NCI-H187 (cell line): ENCODE measurements around the gene TMX2.
A peak's percentile ranks its signal among the peaks of the same experiment; 100 is the strongest.
"Not testable (repeated sequence)": the region's sequence is repeated elsewhere in the genome, so short reads cannot be mapped to it uniquely, and the experiment has no call there.

ENCODE experiments used
- DNase-seq, 2 experiments: peaks; one replicate each; lab custom pipeline; 2025; lab: John Stamatoyannopoulos, UW

The TMX2 gene

GRCh38 chr11:57713835-57714234 is 1.4 kb downstream of the TMX2 start:
- no peak for DNase-seq

GRCh38 chr11:57716726-57717125 is 4.3 kb downstream of the TMX2 start:
- DNase-seq: not testable (repeated sequence)

DNA sequence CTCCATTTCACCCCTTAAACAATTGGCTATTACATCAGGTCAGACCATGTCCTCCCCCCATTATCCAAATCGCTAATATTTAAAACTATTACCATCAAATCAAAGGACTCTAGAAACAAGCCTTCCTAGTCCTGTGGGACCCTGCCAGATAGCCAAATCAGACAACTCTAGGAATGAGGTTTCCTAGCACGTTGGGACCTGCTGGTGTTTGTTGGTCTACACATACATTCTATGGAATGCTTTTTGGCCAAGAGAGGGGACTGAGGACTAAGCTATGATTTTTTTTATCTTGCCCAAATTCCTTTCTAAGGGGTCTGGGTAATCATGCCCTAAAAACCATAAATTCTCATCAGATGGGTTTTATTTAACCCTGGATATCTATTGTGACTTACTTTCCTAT is 14.8 kb downstream of the TMX2 start:
- no peak for DNase-seq

- no peak for DNase-seq
These were observed 16.4 kb downstream of the TMX2 start for GRCh38 chr11:57728829-57729228.

GRCh38 chr11:57729479-57729878 is 17.1 kb downstream of the TMX2 start:
- DNase-seq: no peak

- no peak for DNase-seq
These were observed 20.3 kb downstream of the TMX2 start for GRCh38 chr11:57732661-57733060.

DNA sequence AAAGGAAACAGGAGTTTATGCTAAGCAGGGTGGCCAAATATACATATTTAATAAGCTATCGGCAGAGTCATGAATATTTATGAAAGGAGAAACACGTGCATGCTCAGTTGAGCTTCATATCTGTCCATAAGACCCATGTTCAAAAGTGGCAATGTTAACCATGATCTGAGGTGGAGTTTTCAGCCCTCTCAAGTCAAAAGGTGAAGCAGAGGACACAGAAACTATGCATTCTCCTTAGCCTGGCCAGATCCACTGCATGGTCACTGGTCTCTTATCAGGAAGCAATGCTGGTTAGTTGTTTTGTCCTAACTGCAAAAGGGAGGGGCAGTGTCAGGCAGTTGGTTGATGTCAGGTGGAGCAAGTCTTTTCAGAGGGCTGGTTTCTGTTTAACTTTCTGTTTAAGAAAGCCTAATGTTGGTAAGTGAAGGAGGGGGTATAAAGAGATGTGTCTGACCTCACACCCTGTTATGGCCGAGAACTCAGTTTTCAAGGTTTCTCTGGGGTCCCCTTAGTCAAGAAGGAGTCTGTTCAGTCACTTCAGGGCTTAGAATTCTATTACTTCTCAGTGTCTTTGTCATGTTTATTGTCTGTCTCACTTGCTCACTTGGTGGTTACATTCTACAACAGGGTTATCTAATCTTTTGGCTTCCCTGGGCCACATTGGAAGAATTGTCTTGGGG is 23.4 kb downstream of the TMX2 start:
- no peak for DNase-seq

- DNase-seq: peak; percentile 82 to 83
These were observed 29.0 kb downstream of the TMX2 start, which contains the start of gene SELENOH for GRCh38 chr11:57741132-57742086. Gene SELENOH, plus strand, starts transcription at chr11:57741491. Its CDS starts 105 bp downstream, at chr11:57741596.

DNA sequence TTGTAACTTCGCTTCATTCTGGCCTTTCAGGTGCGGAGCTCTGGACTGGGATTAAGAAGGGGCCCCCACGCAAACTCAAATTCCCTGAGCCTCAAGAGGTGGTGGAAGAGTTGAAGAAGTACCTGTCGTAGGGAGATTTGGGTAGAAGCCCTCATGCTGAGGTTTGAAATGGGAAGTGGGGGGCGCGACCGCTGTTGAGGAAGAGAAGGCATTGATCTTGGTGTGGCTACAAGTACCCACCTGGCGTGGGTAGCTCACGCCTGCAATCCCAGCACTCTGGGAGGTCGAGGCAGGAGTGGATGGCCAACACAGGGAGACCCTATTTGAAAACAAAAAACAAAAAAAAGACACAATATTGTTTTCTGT is 29.7 kb downstream of the TMX2 start:
- DNase-seq: no peak

- no peak for DNase-seq
These were observed 32.0 kb downstream of the TMX2 start for GRCh38 chr11:57744357-57744756.

- DNase-seq: no peak
These were observed 32.8 kb downstream of the TMX2 start for GRCh38 chr11:57745206-57745605.

- DNase-seq: no peak
These were observed 34.5 kb downstream of the TMX2 start for GRCh38 chr11:57746920-57747319.

DNA sequence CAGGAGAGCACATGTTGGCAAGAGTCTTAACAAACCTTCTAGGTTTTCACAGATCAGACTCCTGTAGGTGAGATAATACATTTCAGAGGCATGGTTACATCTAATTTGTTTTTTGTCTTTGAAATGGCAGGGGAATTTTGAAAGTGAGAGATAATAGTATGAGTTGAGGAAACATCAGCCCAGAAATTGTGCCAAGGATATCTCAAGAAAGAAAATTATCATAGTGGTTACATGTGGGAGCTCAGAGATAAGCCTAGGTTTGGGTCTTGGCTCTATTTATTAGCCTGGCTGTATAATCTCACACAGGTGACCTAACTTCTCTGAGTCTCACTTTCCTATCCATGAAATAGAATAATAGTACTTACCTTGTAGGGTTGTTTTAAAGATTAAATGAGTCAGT is 38.8 kb downstream of the TMX2 start:
- DNase-seq: no peak

DNA sequence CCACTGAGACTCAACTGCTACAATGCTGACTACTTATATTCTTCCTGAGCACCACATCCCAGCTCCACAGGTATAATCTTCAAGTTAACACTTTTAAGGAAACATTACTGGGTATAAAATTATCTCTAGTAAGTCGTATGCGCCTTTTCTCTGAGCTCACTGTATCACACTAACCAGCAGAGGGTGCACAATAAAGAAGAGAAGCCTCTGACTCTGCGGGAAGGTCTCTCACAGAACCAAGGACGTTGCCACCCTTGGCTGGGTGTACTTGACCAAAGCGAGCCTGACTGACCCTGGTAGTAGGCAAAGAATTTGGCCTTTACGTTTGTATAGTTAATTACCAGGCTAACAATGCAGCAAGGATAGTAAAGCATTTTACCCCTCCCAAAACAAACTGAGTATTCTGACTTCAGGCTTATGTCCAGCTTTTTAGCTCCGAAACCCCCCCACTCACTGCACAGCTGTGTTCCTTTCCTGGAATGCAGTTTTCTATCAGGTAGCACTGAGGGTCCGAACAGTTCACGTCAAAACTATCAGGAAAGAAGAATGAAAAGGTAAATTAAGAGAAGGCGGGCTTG is 39.4 kb downstream of the TMX2 start, which contains the start of gene BTBD18:
Gene BTBD18 (minus strand): TSS at position 144 of the 578 bp plus-strand sequence. CDS start 631 bp downstream, outside the sequence.
- DNase-seq: no peak

DNA sequence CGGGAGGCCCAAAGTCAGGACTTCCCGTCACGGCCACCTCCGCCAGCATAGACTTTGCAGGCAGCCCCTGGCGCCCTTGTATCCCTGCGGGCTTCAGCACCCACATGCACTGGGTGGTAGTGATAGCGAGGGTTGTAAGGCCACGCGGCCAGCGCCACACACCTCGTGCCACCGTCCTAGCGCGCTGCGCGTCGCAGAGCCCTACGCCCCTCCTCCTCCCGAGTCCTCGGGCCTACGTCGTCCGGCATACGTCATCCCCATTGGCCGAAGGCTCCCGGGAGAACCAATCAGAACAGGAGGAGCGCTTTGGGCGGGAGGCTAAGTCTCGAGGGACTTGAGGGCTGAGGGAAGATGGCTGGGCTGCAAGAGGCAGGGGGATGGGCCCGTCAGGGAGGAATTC is 40.6 kb downstream of the TMX2 start:
- no peak for DNase-seq

DNA sequence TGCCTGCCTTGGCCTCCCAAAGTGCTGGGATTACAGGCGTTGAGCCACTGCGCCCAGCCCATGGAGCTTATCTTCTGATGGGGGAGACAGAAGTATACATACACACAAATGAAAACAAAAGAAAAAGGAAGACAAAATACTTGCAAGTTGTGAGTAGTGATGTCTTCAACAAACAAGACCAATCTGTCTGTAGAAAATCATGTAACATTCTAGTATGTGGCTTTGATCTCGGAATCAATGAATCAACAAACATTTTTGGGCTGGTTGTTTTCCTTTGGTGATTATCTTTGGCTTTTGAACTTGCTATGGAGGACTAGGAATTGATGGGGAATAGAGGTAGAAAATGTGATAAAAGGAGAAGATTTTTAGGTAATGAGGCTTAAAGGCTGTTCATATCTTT is 45.8 kb downstream of the TMX2 start:
- no peak for DNase-seq

DNA sequence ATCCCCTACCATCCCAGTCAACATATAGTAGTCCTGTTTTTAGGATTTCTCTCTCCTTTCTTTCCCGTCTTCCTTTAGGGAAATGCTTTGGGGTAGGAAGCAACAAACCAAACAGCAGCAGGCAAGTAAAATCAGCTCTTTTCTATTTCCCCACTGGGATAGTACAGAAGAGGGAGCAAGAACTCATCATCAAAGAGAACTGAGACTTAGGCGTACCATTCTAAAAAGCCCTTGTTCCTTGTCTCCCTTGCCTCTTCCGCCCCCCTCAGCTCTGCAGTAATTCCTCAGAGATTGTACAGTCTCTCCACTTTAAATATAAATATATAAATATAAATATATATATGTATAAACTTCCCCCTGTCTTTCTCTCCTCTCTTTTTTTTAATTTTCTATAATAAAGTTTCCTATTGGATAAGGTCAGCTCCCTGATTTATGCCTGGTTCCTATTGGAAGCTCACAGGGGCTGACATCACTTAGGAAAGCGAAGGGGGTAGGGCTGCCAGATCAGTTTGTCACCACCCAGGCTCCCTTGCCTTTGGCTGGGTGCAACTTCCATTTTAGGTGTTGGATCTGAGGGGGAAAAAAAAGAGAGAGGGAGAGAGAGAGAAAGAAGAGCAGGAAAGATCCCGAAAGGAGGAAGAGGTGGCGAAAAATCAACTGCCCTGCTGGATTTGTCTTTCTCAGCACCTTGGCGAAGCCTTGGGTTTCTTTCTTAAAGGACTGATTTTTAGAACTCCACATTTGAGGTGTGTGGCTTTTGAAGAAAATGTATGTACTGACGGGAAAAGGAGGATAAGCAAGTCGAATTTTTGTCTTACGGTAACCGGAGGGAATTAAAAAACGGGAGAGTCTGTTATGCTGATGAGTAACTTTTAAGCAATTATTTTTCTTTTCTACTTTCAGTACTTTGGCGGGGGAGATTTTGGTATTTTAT is 49.2 kb downstream of the TMX2 start, which contains the start of gene CTNND1:
Gene CTNND1 (plus strand): TSS at position 502 of the 934 bp plus-strand sequence. CDS start 29,677 bp downstream, outside the sequence.
- DNase-seq: no peak

GRCh38 chr11:57762235-57762861 is 50.0 kb downstream of the TMX2 start:
- no peak for DNase-seq

DNA sequence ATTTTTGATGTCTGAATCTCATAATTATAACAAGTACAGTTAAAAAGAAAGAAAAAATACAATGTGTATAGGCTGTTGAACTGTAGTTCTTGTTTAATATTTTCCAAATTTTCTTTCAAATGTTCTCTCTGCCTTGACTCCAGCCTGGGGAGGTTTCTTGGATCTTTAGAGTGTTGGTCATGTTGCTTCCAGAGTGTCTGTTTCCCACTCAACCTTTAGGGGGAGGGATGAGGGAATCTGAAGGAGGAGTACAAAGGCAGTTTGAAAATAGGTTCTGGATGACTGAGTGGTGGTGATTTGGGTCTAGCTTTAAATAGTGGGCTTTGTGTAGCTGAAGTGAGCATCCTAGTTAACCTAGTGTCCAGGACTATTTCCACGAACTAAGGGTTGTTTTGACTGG is 51.2 kb downstream of the TMX2 start:
- DNase-seq: no peak

GRCh38 chr11:57764021-57764420 is 51.6 kb downstream of the TMX2 start:
- DNase-seq: no peak

DNA sequence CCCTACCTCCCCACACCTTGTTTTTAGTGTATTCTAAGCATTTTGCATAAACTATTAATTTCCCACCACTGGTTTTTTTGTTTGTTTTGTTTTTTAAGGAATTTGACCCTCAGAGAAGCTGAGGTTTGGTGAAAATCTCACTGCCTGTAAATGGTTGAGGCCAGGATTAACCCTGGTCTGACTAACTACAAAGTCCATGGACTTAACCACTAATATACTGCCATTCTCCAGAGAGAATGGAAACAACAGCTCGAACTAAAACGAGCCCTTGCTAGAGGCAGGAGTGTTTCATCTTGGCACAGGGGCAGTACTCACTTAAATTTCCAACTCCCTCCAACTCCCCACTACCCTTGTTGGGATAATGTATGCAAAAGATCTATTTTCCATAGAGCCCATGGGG is 52.2 kb downstream of the TMX2 start:
- DNase-seq: no peak
